SK-N-SH (cell line): ENCODE results near the gene HHAT.

Source experiments
- EZH2phosphoT487 ChIP-seq: fragments of 200-600 bp; sonication (generic); IDR thresholded peaks from 2 replicates; pipeline ENCODE4 v1.6.1; 2017; ENCODE audit warnings: low read depth, mixed run types, mild to moderate bottlenecking, antibody characterized with exemption, moderate library complexity, borderline replicate concordance
- GABPA ChIP-seq: IDR thresholded peaks from 2 replicates; pipeline ENCODE4 v1.4.0; 2012; ENCODE audit warnings: low read depth, mild to moderate bottlenecking
- GATA2 ChIP-seq: sonication (generic); formaldehyde crosslinking; IDR thresholded peaks from 2 replicates; pipeline ENCODE4 v1.5.0; 2020; ENCODE audit warnings: mild to moderate bottlenecking, missing genetic modification reagents
- NRF1 ChIP-seq: IDR thresholded peaks from 2 replicates; pipeline ENCODE4 v1.6.1; 2012; ENCODE audit warnings: low read depth, mild to moderate bottlenecking, low read length
- POLR2AphosphoS5 ChIP-seq: IDR thresholded peaks from 2 replicates; pipeline ENCODE4 v1.6.1; 2012; ENCODE audit warnings: low read depth, low read length
- RAD21 ChIP-seq: IDR thresholded peaks from 2 replicates; pipeline ENCODE4 v1.6.1; 2012; ENCODE audit warnings: mild to moderate bottlenecking, low read length
- SIN3A ChIP-seq: IDR thresholded peaks from 2 replicates; pipeline ENCODE4 v1.6.1; 2012; ENCODE audit warnings: low read depth, mild to moderate bottlenecking, low read length, moderate library complexity, borderline replicate concordance
- TAF1 ChIP-seq: IDR thresholded peaks from 2 replicates; pipeline ENCODE4 v1.6.1; 2012; ENCODE audit warnings: low read depth, mild to moderate bottlenecking, low read length, moderate library complexity, borderline replicate concordance
- YY1 ChIP-seq: IDR thresholded peaks from 2 replicates; pipeline ENCODE4 v1.4.0; 2012; ENCODE audit warnings: low read depth, mild to moderate bottlenecking
- TF ChIP-seq, protein P1 (sequence below): IDR thresholded peaks from 2 replicates; pipeline ENCODE4 v1.4.0; 2012; ENCODE audit warnings: low read depth
- TF ChIP-seq, protein P2 (sequence below): fragments of 200-600 bp; sonication (generic); IDR thresholded peaks from 2 replicates; pipeline ENCODE4 v1.6.1; 2017; ENCODE audit warnings: antibody characterized with exemption, mild to moderate bottlenecking, moderate library complexity
- TF ChIP-seq, protein P3 (sequence below): IDR thresholded peaks from 2 replicates; pipeline ENCODE4 v1.6.1; 2012; ENCODE audit warnings: mild to moderate bottlenecking, low read depth, low read length, moderate library complexity
- TF ChIP-seq, protein P4 (sequence below): IDR thresholded peaks from 2 replicates; pipeline ENCODE4; 2012
- TF ChIP-seq, protein P5 (sequence below): fragments of 150-350 bp; IDR thresholded peaks from 2 replicates; pipeline ENCODE4 v1.6.1; 2017; ENCODE audit warnings: antibody characterized with exemption, low read length, low read depth, borderline replicate concordance

DNA sequence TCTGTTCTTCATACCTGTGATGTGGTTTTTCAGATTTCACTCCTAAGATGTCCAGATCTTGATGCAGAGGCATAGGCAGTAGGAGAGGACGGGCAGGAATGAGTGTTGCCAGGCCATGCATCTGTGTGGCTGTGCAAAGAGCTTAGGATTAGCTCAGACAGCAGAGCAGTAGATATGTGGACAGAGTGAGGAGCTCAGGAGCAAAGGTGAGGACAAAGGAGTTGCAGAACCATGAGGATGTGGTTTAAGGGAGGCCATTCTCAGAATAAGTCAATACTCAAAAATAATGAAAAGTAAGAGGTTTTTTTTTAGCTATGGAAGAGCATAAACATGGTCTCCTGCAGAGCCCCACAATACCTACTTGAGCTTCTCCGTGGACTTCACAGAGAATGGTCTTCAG lies 158.3 kb downstream of the HHAT start:
- TF ChIP-seq, protein P1, sequence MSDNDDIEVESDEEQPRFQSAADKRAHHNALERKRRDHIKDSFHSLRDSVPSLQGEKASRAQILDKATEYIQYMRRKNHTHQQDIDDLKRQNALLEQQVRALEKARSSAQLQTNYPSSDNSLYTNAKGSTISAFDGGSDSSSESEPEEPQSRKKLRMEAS = no peak
- TF ChIP-seq, protein P2, sequence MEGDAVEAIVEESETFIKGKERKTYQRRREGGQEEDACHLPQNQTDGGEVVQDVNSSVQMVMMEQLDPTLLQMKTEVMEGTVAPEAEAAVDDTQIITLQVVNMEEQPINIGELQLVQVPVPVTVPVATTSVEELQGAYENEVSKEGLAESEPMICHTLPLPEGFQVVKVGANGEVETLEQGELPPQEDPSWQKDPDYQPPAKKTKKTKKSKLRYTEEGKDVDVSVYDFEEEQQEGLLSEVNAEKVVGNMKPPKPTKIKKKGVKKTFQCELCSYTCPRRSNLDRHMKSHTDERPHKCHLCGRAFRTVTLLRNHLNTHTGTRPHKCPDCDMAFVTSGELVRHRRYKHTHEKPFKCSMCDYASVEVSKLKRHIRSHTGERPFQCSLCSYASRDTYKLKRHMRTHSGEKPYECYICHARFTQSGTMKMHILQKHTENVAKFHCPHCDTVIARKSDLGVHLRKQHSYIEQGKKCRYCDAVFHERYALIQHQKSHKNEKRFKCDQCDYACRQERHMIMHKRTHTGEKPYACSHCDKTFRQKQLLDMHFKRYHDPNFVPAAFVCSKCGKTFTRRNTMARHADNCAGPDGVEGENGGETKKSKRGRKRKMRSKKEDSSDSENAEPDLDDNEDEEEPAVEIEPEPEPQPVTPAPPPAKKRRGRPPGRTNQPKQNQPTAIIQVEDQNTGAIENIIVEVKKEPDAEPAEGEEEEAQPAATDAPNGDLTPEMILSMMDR = no peak
- TF ChIP-seq EZH2phosphoT487 = no peak
- no peak for TF ChIP-seq GATA2 (CRISPR knock-in tag)
- TF ChIP-seq YY1 = no peak
- TF ChIP-seq, protein P3, sequence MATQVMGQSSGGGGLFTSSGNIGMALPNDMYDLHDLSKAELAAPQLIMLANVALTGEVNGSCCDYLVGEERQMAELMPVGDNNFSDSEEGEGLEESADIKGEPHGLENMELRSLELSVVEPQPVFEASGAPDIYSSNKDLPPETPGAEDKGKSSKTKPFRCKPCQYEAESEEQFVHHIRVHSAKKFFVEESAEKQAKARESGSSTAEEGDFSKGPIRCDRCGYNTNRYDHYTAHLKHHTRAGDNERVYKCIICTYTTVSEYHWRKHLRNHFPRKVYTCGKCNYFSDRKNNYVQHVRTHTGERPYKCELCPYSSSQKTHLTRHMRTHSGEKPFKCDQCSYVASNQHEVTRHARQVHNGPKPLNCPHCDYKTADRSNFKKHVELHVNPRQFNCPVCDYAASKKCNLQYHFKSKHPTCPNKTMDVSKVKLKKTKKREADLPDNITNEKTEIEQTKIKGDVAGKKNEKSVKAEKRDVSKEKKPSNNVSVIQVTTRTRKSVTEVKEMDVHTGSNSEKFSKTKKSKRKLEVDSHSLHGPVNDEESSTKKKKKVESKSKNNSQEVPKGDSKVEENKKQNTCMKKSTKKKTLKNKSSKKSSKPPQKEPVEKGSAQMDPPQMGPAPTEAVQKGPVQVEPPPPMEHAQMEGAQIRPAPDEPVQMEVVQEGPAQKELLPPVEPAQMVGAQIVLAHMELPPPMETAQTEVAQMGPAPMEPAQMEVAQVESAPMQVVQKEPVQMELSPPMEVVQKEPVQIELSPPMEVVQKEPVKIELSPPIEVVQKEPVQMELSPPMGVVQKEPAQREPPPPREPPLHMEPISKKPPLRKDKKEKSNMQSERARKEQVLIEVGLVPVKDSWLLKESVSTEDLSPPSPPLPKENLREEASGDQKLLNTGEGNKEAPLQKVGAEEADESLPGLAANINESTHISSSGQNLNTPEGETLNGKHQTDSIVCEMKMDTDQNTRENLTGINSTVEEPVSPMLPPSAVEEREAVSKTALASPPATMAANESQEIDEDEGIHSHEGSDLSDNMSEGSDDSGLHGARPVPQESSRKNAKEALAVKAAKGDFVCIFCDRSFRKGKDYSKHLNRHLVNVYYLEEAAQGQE = no peak
- TF ChIP-seq TAF1 = no peak
- no peak for TF ChIP-seq POLR2AphosphoS5
- TF ChIP-seq, protein P4, sequence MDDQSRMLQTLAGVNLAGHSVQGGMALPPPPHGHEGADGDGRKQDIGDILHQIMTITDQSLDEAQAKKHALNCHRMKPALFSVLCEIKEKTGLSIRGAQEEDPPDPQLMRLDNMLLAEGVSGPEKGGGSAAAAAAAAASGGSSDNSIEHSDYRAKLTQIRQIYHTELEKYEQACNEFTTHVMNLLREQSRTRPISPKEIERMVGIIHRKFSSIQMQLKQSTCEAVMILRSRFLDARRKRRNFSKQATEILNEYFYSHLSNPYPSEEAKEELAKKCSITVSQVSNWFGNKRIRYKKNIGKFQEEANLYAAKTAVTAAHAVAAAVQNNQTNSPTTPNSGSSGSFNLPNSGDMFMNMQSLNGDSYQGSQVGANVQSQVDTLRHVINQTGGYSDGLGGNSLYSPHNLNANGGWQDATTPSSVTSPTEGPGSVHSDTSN = no peak
- TF ChIP-seq RAD21 = no peak
- no peak for TF ChIP-seq SIN3A
- TF ChIP-seq, protein P5, sequence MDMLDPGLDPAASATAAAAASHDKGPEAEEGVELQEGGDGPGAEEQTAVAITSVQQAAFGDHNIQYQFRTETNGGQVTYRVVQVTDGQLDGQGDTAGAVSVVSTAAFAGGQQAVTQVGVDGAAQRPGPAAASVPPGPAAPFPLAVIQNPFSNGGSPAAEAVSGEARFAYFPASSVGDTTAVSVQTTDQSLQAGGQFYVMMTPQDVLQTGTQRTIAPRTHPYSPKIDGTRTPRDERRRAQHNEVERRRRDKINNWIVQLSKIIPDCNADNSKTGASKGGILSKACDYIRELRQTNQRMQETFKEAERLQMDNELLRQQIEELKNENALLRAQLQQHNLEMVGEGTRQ = no peak
- TF ChIP-seq NRF1 = no peak
- TF ChIP-seq GABPA = no peak
